Fibroblast of the conjunctiva (primary cell): ENCODE results near the gene ATG4C.
"Not testable (repeated sequence)": the region's sequence is repeated elsewhere in the genome, so short reads cannot be mapped to it uniquely, and the experiment has no call there.

ENCODE experiments used
- DNase-seq: peaks from one replicate; pipeline ENCODE4 v3.0.0-alpha.2; 2010; ENCODE audit warnings: low read depth

The ATG4C gene

GRCh38 chr1:62774971-62775595 is 8.8 kb upstream of the ATG4C start:
- no peak for DNase-seq

GRCh38 chr1:62778208-62778607 is 5.7 kb upstream of the ATG4C start:
- no peak for DNase-seq

GRCh38 chr1:62781841-62782543 is 1.9 kb upstream of the ATG4C start:
- peak; percentile 9 for DNase-seq

- not testable (repeated sequence) for DNase-seq
Measured at GRCh38 chr1:62782544-62783212, 1.3 kb upstream of the ATG4C start.

GRCh38 chr1:62784509-62785365 is 805 bp downstream of the ATG4C start:
- DNase-seq = no peak

- no peak for DNase-seq
Measured at GRCh38 chr1:62790716-62791115, 6.8 kb downstream of the ATG4C start.

- DNase-seq = no peak
Measured at GRCh38 chr1:62794053-62794452, 10.1 kb downstream of the ATG4C start.

- DNase-seq = no peak
Measured at GRCh38 chr1:62796221-62796620, 12.3 kb downstream of the ATG4C start.

GRCh38 chr1:62799688-62800087 is 15.8 kb downstream of the ATG4C start:
- DNase-seq = no peak

- DNase-seq = no peak
Measured at GRCh38 chr1:62800281-62800680, 16.3 kb downstream of the ATG4C start.

- DNase-seq = no peak
Measured at GRCh38 chr1:62800825-62801306, 16.9 kb downstream of the ATG4C start.

GRCh38 chr1:62809788-62810187 is 25.9 kb downstream of the ATG4C start:
- DNase-seq = no peak

- no peak for DNase-seq
Measured at GRCh38 chr1:62810420-62811274, 26.7 kb downstream of the ATG4C start.

- no peak for DNase-seq
Measured at GRCh38 chr1:62823556-62823955, 39.6 kb downstream of the ATG4C start.

- DNase-seq = no peak
Measured at GRCh38 chr1:62826901-62827300, 43.0 kb downstream of the ATG4C start.

- not testable (repeated sequence) for DNase-seq
Measured at GRCh38 chr1:62827786-62828185, 43.9 kb downstream of the ATG4C start.

- no peak for DNase-seq
Measured at GRCh38 chr1:62832276-62832675, 48.3 kb downstream of the ATG4C start.

GRCh38 chr1:62833529-62833928 is 49.6 kb downstream of the ATG4C start:
- no peak for DNase-seq

GRCh38 chr1:62834400-62834961 is 50.5 kb downstream of the ATG4C start:
- DNase-seq = no peak

GRCh38 chr1:62836856-62837540 is 53.1 kb downstream of the ATG4C start:
- DNase-seq = no peak
